SK-N-MC (cell line): Measurements from ENCODE around the gene FOXO6.

Experiments used
- EZH2 ChIP-seq: fragments of 200-600 bp; sonication (generic); IDR thresholded peaks from one replicate; pipeline ENCODE4 v1.6.1; 2017; ENCODE audit warnings: antibody characterized with exemption
- POLR2AphosphoS5 ChIP-seq: IDR thresholded peaks from 2 replicates; pipeline ENCODE4 v1.6.1; 2012; ENCODE audit warnings: mild to moderate bottlenecking, low read depth, low read length, borderline replicate concordance

DNA sequence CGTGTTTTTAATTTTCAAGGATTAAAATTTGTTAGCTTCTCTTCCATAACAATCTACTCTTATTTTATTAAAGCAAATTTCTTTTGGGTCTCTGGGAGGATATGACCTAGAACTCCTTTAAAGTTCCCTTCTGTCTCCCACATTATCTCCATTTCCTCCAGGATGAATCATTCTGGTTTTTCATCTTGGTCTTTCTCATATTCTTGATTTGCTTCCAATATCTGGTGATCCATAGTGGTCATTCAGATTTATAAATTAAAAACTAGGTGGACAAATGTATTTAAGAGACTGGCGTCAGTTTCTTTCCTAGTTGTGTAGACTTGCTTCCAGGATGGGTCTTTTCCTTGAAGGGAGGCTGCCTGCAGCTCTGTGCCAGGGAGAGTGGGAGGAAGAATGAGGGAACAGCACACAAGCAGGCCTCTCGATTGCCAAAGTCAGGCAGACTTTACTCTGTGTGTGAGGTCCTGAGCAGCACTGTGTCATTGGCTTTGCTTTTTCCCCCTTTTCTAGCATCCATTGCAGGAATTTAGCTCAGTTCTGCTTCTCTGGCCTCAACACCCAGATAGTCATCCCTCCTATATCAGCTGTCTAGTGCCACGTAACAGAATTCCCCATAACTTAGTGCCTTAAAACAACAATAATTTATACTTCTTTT lies 48.1 kb upstream of the FOXO6 start:
- no peak for TF ChIP-seq POLR2AphosphoS5
- no peak for TF ChIP-seq EZH2
